ENCODE results near the gene SMYD3.

GRCh38 chr1:246479061-246479460 is 28.0 kb downstream of the SMYD3 start:
- TF ChIP-seq CTCF (IDR thresholded peaks at IDR 0.05; ENCODE audit: poor library complexity) (no peak), EZH2 (IDR thresholded peaks at IDR 0.05; ENCODE audit: borderline replicate concordance) (no peak), EZH2phosphoT487 (IDR thresholded peaks at IDR 0.05; ENCODE audit: low read depth, severe bottlenecking, unreplicated experiment) (no peak)

Data from hepatocyte (in vitro differentiated cells).